Osteoblast (primary cell): ENCODE results near the gene EHD4. TPM values are rescaled to one million over a fixed set of nuclear protein-coding genes. Genes with fewer than 3 reads are reported as not detected.

Source experiments
- DNase-seq: peaks from one replicate; pipeline ENCODE4 v3.0.0; 2011; ENCODE audit warnings: low spot score, mixed read lengths; ENCODE audit not compliant: insufficient read length; ENCODE audit errors: missing footprints
- H2AFZ ChIP-seq: 2 replicates; pipeline ENCODE4 v1.6.0; 2011; ENCODE audit warnings: mild to moderate bottlenecking, low read length
- H3K27ac ChIP-seq: 2 replicates; pipeline ENCODE4 v1.5.1; 2011; ENCODE audit warnings: mild to moderate bottlenecking, low read depth, low read length, moderate library complexity
- H3K27me3 ChIP-seq: 2 replicates; pipeline ENCODE4 v1.6.0; 2012; ENCODE audit warnings: mild to moderate bottlenecking, control low read depth, inconsistent platforms, low read length, moderate library complexity; ENCODE audit not compliant: insufficient read depth
- H3K36me3 ChIP-seq: 2 replicates; pipeline ENCODE4 v1.5.1; 2011; ENCODE audit warnings: mild to moderate bottlenecking, low read length, control low read depth, moderate library complexity; ENCODE audit not compliant: insufficient read depth
- H3K4me1 ChIP-seq: 2 replicates; pipeline ENCODE4 v1.5.1; 2011; ENCODE audit warnings: mild to moderate bottlenecking, low read length, control low read depth, moderate library complexity; ENCODE audit not compliant: insufficient read depth
- H3K4me2 ChIP-seq: 2 replicates; pipeline ENCODE4 v1.6.0; 2011; ENCODE audit warnings: mild to moderate bottlenecking, low read length; ENCODE audit not compliant: insufficient read depth
- H3K4me3 ChIP-seq: fragments of 200-600 bp; sonication (generic); 3 replicates; pipeline ENCODE4 v1.5.1; 2012; ENCODE audit warnings: mild to moderate bottlenecking, low read length, inconsistent platforms; ENCODE audit not compliant: insufficient read depth
- H3K79me2 ChIP-seq: 2 replicates; pipeline ENCODE4 v1.6.0; 2012; ENCODE audit warnings: mild to moderate bottlenecking, low read length, control low read depth, inconsistent platforms; ENCODE audit not compliant: insufficient read depth
- H3K9me3 ChIP-seq: 2 replicates; pipeline ENCODE4 v1.5.1; 2011; ENCODE audit warnings: low read depth, low read length, control low read depth
- H4K20me1 ChIP-seq: 2 replicates; pipeline ENCODE4 v1.6.0; 2012; ENCODE audit warnings: mild to moderate bottlenecking, low read length, control low read depth; ENCODE audit not compliant: insufficient read depth
- CTCF ChIP-seq: IDR thresholded peaks from 2 replicates; pipeline ENCODE4 v1.5.1; 2011; ENCODE audit warnings: mild to moderate bottlenecking, low read depth, low read length, moderate library complexity; ENCODE audit errors: extremely low read depth
- total RNA-seq: library from RNA; depleted of rRNA; stranded (reverse); fragments of >200 nt; gene quantifications from 2 replicates; pipeline ENCODE4 v1.2.3, GENCODE V29; 2012

EHD4 gene
- total RNA-seq, 1 donor, result 15.9 TPM

DNA sequence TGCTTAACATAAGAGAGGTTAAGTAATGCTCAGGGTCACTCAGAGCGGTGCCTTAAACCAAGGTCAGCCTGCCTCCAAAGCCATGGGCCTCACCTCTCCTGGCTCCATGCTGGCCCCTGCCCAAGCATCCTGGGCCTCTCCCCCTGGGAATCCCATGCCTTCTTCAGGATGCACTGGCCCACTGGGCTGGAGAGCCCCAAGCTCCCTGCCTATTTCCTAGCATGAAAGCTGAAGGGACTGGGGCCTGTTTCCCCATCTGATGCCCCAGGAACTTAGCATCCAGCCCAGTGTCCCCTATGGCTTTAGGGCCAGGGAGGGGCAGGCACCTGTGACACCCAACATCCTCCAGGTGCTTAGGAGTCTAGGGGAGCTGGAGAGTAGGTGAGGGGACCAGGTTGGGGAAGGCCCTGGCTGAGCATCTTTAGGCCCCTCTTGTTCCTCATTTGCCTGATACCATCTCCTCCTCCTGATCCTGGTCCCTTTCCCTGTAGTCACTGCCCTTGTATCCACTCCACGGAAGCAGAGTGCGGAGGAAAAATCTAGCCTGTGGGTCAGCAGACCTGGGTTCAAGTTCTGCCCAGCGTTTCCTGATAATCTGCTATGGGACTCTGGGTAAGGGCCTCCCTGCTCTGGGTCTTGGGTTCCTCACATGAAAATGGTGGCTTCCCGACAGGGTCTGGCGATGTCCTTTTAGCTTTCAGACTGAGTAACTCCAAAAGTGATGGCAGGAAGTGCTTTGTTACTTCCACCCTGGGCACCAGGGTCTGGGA, 28.6 kb downstream of the EHD4 start:
- Histone ChIP-seq H3K79me2 (peaks cover 40% of the 10 kb centered on the region), H3K4me2 (peak overlapping the region; percentile 76), H4K20me1 (no peaks in the 10 kb centered on the region), H3K27ac (peak overlapping the region; percentile 67), H3K36me3 (peaks cover 8% of the 10 kb centered on the region), H3K9me3 (no peaks in the 10 kb centered on the region), H3K4me3 (no peak overlapping the region), H3K4me1 (peaks cover 39% of the 10 kb centered on the region), H3K27me3 (no peaks in the 10 kb centered on the region), H2AFZ (no peak overlapping the region)
- no peak for TF ChIP-seq CTCF
- no peak for DNase-seq

- no peak for DNase-seq
- H3K36me3 ChIP-seq, result peaks cover 8% of the 10 kb centered on the region
- H3K27ac ChIP-seq, result no peak overlapping the region
- TF ChIP-seq CTCF, result no peak
- no peaks in the 10 kb centered on the region for H4K20me1 ChIP-seq
- H3K27me3 ChIP-seq, result no peaks in the 10 kb centered on the region
- H2AFZ ChIP-seq, result no peak overlapping the region
- H3K4me3 ChIP-seq, result no peak overlapping the region
- H3K4me2 ChIP-seq, result no peak overlapping the region
- H3K4me1 ChIP-seq, result peaks cover 39% of the 10 kb centered on the region
- no peaks in the 10 kb centered on the region for H3K9me3 ChIP-seq
- peaks cover 40% of the 10 kb centered on the region for H3K79me2 ChIP-seq
Measured at GRCh38 chr15:41942886-41943285, 29.5 kb downstream of the EHD4 start.

- no peaks in the 10 kb centered on the region for H4K20me1 ChIP-seq
- H3K4me2 ChIP-seq, result no peak overlapping the region
- no peak for DNase-seq
- no peak overlapping the region for H3K27ac ChIP-seq
- no peak overlapping the region for H3K4me3 ChIP-seq
- H2AFZ ChIP-seq, result no peak overlapping the region
- H3K79me2 ChIP-seq, result peaks cover 31% of the 10 kb centered on the region
- no peaks in the 10 kb centered on the region for H3K9me3 ChIP-seq
- TF ChIP-seq CTCF, result no peak
- no peaks in the 10 kb centered on the region for H3K27me3 ChIP-seq
- H3K4me1 ChIP-seq, result peaks cover 39% of the 10 kb centered on the region
- H3K36me3 ChIP-seq, result peaks cover 8% of the 10 kb centered on the region
Measured at GRCh38 chr15:41941644-41942415, 30.5 kb downstream of the EHD4 start.

DNA sequence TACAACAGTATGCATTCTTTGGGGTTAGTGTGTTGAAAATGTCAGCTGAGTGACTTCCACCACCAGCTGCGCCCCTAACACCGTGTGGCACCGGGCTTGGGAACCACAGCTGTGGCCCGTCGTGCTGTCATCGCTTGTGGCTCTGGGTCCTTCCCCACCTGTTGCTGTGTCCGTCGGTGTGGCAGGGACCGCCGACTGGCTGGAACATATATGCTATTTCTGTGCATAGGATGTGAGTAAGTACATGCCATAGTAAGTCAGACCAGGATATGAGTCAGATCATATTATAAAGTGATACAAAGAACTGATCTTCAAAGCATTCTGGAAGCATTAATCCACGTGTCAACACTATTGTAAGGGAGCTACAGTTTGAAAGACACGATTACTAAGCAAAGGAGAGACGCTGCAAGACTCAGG, 31.9 kb downstream of the EHD4 start:
- no peak overlapping the region for H2AFZ ChIP-seq
- peaks cover 20% of the 10 kb centered on the region for H3K79me2 ChIP-seq
- H4K20me1 ChIP-seq, result no peaks in the 10 kb centered on the region
- no peaks in the 10 kb centered on the region for H3K9me3 ChIP-seq
- peak; percentile 91 for DNase-seq
- no peak for TF ChIP-seq CTCF
- H3K4me1 ChIP-seq, result peaks cover 40% of the 10 kb centered on the region
- H3K27ac ChIP-seq, result peak overlapping the region; percentile 40
- H3K4me2 ChIP-seq, result peak overlapping the region; percentile 37
- H3K27me3 ChIP-seq, result no peaks in the 10 kb centered on the region
- no peak overlapping the region for H3K4me3 ChIP-seq
- peaks cover 8% of the 10 kb centered on the region for H3K36me3 ChIP-seq
